BLaER1 treated with 17β-estradiol and CSF1 and Interleukin-3, amounts not matched to agents 10 nM and 100 nM (cell line): Measurements from ENCODE around the gene POC1A.
A peak's percentile ranks its signal among the peaks of the same experiment; 100 is the strongest.
"Not testable (repeated sequence)": the region's sequence is repeated elsewhere in the genome, so short reads cannot be mapped to it uniquely, and the experiment has no call there.

Experiments
- H3K27ac ChIP-seq, 11 experiments: shearing (Covaris generic); formaldehyde crosslinking; 2 replicates each; pipeline ENCODE4 v1.8.1; 2022
- H3K27me3 ChIP-seq, 11 experiments: shearing (Covaris generic); formaldehyde crosslinking; 2 replicates each; pipeline ENCODE4 v1.8.1; 2022
- H3K36me3 ChIP-seq, 11 experiments: shearing (Covaris generic); formaldehyde crosslinking; 2 replicates each; pipeline ENCODE4 v1.8.1; 2022
- H3K4me1 ChIP-seq, 10 experiments: shearing (Covaris generic); formaldehyde crosslinking; 2 replicates each; pipeline ENCODE4 v1.8.1; 2022
- H3K4me2 ChIP-seq, 11 experiments: shearing (Covaris generic); formaldehyde crosslinking; 2 replicates each; pipeline ENCODE4 v1.8.1; 2022
- H3K4me3 ChIP-seq, 10 experiments: shearing (Covaris generic); formaldehyde crosslinking; 2 replicates each; pipeline ENCODE4 v1.8.1; 2022
- H3K9ac ChIP-seq, 11 experiments: shearing (Covaris generic); formaldehyde crosslinking; 2 replicates each; pipeline ENCODE4 v1.8.1; 2022
- H3K9me3 ChIP-seq, 11 experiments: shearing (Covaris generic); formaldehyde crosslinking; replicated peaks in 1 of 11; 2 replicates each; pipeline ENCODE4 v1.8.1; 2022
- H4K20me1 ChIP-seq, 11 experiments: shearing (Covaris generic); formaldehyde crosslinking; 2 replicates each; pipeline ENCODE4 v1.8.1; 2022
- Cebpa-rat ChIP-seq, 11 experiments: shearing (Covaris generic); IDR thresholded peaks; 2 replicates each; pipeline ENCODE4 v1.8.1; 2022

The POC1A gene

DNA sequence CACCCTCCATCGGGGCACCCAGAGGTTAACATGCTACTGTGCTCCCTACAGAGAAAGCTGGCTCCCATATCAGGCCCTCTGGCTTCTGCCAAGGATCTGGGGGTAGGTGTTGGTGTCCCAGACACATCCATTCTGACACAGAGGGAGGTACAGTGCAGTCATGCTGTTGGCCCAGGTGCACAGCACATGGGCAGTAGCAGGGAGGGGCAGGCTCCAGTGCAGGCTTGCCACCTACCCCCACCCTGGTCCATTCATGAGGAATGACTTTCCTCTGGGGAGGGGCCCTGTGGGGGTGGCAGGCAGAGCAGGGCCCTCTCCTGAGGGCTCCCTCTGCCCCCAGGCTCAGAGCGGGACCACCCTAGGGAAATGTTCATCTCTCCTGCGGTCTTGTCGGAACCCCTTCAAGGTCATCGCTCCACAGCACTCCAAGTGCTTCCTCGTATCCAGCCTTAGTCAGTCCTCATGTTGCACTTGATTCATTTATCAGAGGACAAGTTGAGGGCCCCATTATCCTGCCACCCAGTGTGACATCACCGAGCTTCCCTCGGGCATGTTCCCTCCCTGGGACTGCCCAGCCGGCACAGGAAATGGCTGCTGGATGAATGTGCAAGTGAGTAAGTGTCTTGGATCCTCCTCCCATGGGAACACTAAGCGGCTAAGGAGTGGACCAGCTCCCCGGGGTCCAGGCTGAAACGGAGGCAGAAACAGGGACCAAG lies 107.9 kb downstream of the POC1A start:
- peaks cover 29 to 43% (median 36%) of the 10 kb centered on the region in 11 experiments for H3K36me3 ChIP-seq
- H3K4me3 ChIP-seq = no peak overlapping the region
- peak overlapping the region in 6 of 11 experiments; percentile 12 to 38 (median 18); a peak in 5 of 22 replicates for H3K9ac ChIP-seq
- H3K4me1 ChIP-seq = peaks cover 40 to 83% (median 72%) of the 10 kb centered on the region in 10 experiments
- H4K20me1 ChIP-seq = peaks cover 4 to 37% (median 18%) of the 10 kb centered on the region in 11 experiments; a peak in 12 of 22 replicates
- no peaks in the 10 kb centered on the region for H3K27me3 ChIP-seq
- H3K9me3 ChIP-seq = no peaks in the 10 kb centered on the region
- H3K27ac ChIP-seq = peak overlapping the region in 3 of 11 experiments; percentile 23 to 47 (median 40); a peak in 2 of 22 replicates
- TF ChIP-seq Cebpa-rat (IDR thresholded peaks at IDR 0.05) = no peak
- peak overlapping the region; percentile 13 to 54 (median 34); a peak in 18 of 22 replicates for H3K4me2 ChIP-seq

DNA sequence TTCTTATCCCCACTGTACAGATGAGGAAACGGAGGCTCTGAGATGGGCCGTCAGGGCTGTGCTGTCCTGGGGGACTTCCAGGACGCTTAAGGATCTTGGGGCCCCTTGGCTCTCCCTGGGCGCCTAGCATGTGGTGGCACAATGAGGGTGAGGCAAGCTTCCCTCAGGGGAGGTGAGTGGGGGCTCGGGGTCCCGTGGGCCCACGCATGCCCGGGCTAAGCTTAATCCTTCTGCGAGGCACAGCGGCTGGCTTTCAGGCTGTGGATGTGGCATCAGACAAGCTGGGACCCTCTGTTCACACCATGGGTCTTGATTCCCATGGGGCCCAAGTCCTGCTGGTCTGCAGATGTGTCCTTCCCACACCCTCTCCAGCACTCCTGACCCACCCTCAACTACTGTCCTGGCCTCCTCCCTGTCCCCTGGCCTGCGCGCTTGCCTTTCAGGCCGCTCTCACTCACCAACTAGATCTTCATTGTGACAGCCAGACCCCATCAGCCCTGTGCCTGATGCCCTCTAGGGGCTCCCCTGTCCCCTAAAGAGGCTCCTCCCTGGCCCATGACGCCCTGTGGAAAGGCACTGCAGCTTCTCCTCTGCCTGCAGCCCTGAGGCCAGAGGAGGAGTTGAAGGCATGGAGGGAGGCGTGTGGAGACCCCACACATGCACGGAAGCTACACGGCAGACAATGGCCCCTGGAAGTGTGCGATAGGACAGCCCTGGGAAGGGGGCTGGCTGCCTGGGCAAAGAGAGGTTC lies 109.2 kb downstream of the POC1A start:
- Histone ChIP-seq H4K20me1 (peaks cover 0 to 28% (median 10%) of the 10 kb centered on the region in 11 experiments; a peak in 12 of 22 replicates), H3K27ac (peak overlapping the region in 2 of 11 experiments; percentile 13 to 31; a peak in 3 of 22 replicates), H3K4me2 (peak overlapping the region in 10 of 11 experiments; percentile 20 to 54 (median 36); a peak in 18 of 22 replicates)

GRCh38 chr3:52043750-52044149 lies 110.5 kb downstream of the POC1A start:
- H3K27me3 ChIP-seq = no peaks in the 10 kb centered on the region
- no peak overlapping the region for H3K4me3 ChIP-seq
- H3K4me1 ChIP-seq = peaks cover 17 to 65% (median 58%) of the 10 kb centered on the region in 10 experiments; a peak in 19 of 20 replicates
- peak overlapping the region in 1 of 11 experiments; percentile 5; a peak in 1 of 22 replicates for H3K4me2 ChIP-seq
- H3K36me3 ChIP-seq = peaks cover 3 to 17% (median 12%) of the 10 kb centered on the region in 11 experiments; a peak in 18 of 22 replicates
- no peak for TF ChIP-seq Cebpa-rat (IDR thresholded peaks at IDR 0.05)
- H3K27ac ChIP-seq = no peak overlapping the region
- H3K9me3 ChIP-seq = no peaks in the 10 kb centered on the region
- no peak overlapping the region for H3K9ac ChIP-seq
- peaks cover 0 to 16% (median 2%) of the 10 kb centered on the region in 11 experiments; a peak in 5 of 22 replicates for H4K20me1 ChIP-seq

More for the DNA sequence above, 109.2 kb downstream of the POC1A start:
- H3K36me3 ChIP-seq = peaks cover 16 to 30% (median 23%) of the 10 kb centered on the region in 11 experiments
- H3K27me3 ChIP-seq = no peaks in the 10 kb centered on the region
- no peak for TF ChIP-seq Cebpa-rat (IDR thresholded peaks at IDR 0.05)
- H3K9ac ChIP-seq = peak overlapping the region in 3 of 11 experiments; percentile 12 to 44 (median 32); a peak in 3 of 22 replicates
- no peak overlapping the region for H3K4me3 ChIP-seq
- peaks cover 27 to 75% (median 69%) of the 10 kb centered on the region in 10 experiments for H3K4me1 ChIP-seq
- no peaks in the 10 kb centered on the region for H3K9me3 ChIP-seq

DNA sequence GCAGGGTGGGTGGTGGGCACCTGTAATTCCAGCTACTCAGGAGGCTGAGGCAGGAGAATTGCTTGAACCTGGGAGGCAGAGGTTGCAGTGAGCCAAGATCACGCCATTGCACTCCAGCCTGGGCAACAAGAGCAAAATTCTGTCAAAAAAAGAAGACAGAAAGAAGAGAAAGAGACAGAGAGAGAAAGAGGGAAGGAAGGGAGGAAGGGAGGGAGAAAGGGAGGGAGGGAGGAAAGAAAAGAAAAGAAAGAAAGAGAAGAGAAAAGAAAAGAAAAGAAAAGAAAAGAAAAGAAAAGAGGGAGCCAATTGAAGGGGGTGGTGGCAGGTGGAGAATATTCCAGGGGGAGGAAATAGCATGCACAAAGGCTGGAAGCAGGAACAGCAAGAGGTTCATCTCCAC lies 111.2 kb downstream of the POC1A start:
- not testable (repeated sequence) for H3K36me3 ChIP-seq, H4K20me1 ChIP-seq, H3K4me3 ChIP-seq, H3K27ac ChIP-seq, H3K9ac ChIP-seq, H3K9me3 ChIP-seq, H3K27me3 ChIP-seq
- Histone ChIP-seq H3K4me1 (peaks cover 17 to 64% (median 56%) of the 10 kb centered on the region in 10 experiments; a peak in 19 of 20 replicates), H3K4me2 (peak overlapping the region in 1 of 11 experiments; percentile 5; a peak in 1 of 22 replicates)

DNA sequence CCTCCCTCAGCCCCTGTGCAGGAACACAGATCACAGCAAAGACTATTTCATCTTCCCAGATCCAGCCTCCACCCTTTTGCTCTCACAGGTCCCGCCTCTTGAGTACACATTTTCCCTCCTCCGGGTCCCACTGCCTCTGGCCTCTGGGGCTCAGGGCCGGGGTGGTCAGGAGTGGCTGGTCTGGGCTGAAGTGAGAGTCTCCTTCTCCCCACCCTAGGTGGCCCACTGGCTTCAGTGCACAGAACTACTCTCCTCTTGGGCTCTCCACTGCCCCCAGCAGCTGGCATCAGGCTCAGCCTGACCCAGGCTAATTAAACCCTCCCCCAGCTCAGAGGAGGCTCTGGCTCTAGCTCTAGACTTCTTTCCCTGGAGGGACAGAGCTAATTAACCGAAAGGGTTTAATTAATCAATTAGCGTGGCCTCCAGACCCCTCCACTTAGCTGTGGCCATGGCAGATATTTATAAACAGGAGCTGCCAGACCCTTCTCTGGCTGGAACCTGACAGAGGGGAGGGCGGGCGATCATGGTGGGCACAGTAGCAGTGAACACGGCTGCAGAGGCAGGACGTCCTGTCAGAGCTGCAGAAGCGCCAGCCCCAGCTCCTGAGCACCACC lies 113.0 kb downstream of the POC1A start:
- 0 out of 22 replicates have a peak overlapping the region, but pooled peaks of 1 of the 11 experiments have one; percentile 2 for H3K9ac ChIP-seq

DNA sequence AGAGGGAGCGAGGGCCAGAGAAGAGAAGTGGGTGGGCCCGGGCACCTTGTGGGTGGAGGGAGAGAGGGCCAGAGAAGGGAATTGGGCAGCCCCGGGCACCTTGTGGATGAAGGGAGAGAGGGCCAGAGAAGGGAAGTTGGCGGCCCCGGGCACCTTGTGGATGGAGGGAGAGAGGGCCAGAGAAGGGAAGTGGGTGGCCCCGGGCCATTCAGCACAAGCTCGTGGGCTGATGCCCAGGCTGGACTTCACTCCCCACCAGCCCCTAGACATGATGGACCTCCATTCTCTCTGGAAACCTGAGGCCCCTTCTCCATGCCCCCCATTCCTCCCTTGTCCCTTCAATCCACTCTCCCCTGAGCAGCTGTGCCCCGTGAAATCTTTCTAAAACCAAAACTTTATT lies 113.6 kb downstream of the POC1A start:
- no peak overlapping the region for H3K4me3 ChIP-seq
- no peak for TF ChIP-seq Cebpa-rat (IDR thresholded peaks at IDR 0.05)

More for the DNA sequence above, 113.0 kb downstream of the POC1A start:
- no peaks in the 10 kb centered on the region for H3K36me3 ChIP-seq
- no peaks in the 10 kb centered on the region for H3K9me3 ChIP-seq
- no peak overlapping the region for H3K4me3 ChIP-seq
- no peak for TF ChIP-seq Cebpa-rat (IDR thresholded peaks at IDR 0.05)
- H4K20me1 ChIP-seq = no peaks in the 10 kb centered on the region; a peak in 1 of 22 replicates
- H3K4me1 ChIP-seq = peaks cover 5 to 64% (median 55%) of the 10 kb centered on the region in 10 experiments; a peak in 19 of 20 replicates
- no peaks in the 10 kb centered on the region for H3K27me3 ChIP-seq
- peak overlapping the region in 6 of 11 experiments; percentile 28 to 47 (median 38); a peak in 9 of 22 replicates for H3K4me2 ChIP-seq
- no peak overlapping the region for H3K27ac ChIP-seq

GRCh38 chr3:52039846-52040245 lies 114.4 kb downstream of the POC1A start:
- Histone ChIP-seq H3K9me3 (no peaks in the 10 kb centered on the region), H4K20me1 (no peaks in the 10 kb centered on the region), H3K27ac (no peak overlapping the region), H3K27me3 (no peaks in the 10 kb centered on the region), H3K4me2 (no peak overlapping the region), H3K4me1 (peaks cover 0 to 60% (median 49%) of the 10 kb centered on the region in 10 experiments; a peak in 17 of 20 replicates), H3K36me3 (no peaks in the 10 kb centered on the region), H3K9ac (no peak overlapping the region), H3K4me3 (no peak overlapping the region)
- no peak for TF ChIP-seq Cebpa-rat (IDR thresholded peaks at IDR 0.05)

More for the DNA sequence above, 113.6 kb downstream of the POC1A start:
- H4K20me1 ChIP-seq = no peaks in the 10 kb centered on the region
- no peak overlapping the region for H3K4me2 ChIP-seq
- no peaks in the 10 kb centered on the region for H3K9me3 ChIP-seq
- no peaks in the 10 kb centered on the region for H3K27me3 ChIP-seq
- no peaks in the 10 kb centered on the region for H3K36me3 ChIP-seq
- H3K9ac ChIP-seq = 0 out of 22 replicates have a peak overlapping the region, but pooled peaks of 1 of the 11 experiments have one; percentile 2
- H3K4me1 ChIP-seq = peaks cover 0 to 64% (median 55%) of the 10 kb centered on the region in 10 experiments; a peak in 17 of 20 replicates
- no peak overlapping the region for H3K27ac ChIP-seq

GRCh38 chr3:52039426-52039825 lies 114.8 kb downstream of the POC1A start:
- no peaks in the 10 kb centered on the region for H3K36me3 ChIP-seq
- no peak overlapping the region for H3K9ac ChIP-seq
- H4K20me1 ChIP-seq = no peaks in the 10 kb centered on the region
- no peak overlapping the region for H3K27ac ChIP-seq
- no peaks in the 10 kb centered on the region for H3K27me3 ChIP-seq
- H3K4me2 ChIP-seq = no peak overlapping the region
- no peak for TF ChIP-seq Cebpa-rat (IDR thresholded peaks at IDR 0.05)
- peaks cover 0 to 56% (median 45%) of the 10 kb centered on the region in 10 experiments; a peak in 15 of 20 replicates for H3K4me1 ChIP-seq
- no peaks in the 10 kb centered on the region for H3K9me3 ChIP-seq
- no peak overlapping the region for H3K4me3 ChIP-seq
